Right atrium auricular region (tissue), 2 donors: ENCODE measurements around the gene AP2B1. TPM values are rescaled to one million over a fixed set of nuclear protein-coding genes. Genes with fewer than 3 reads are reported as not detected.

ENCODE experiments used
- DNase-seq: peaks from one replicate; pipeline ENCODE4 v3.0.0-alpha.2; 2019; ENCODE audit warnings: low spot score
- H3K27ac ChIP-seq, 2 donors: fragments of 200-600 bp; sonication (generic); 1 replicate in 1 of 2; 2 replicates in 1 of 2; pipeline ENCODE4 v1.5.1; 2016 to 2019
- H3K27me3 ChIP-seq, 2 donors: fragments of 200-600 bp; sonication (generic); one replicate each; pipeline versions ENCODE4 v1.5.1 to v1.6.0; 2017 to 2019
- H3K36me3 ChIP-seq: fragments of 200-600 bp; sonication (generic); one replicate; pipeline ENCODE4 v1.5.1; 2016
- H3K4me1 ChIP-seq, 2 donors: fragments of 200-600 bp; sonication (generic); one replicate each; pipeline versions ENCODE4 v1.5.1 to v1.6.0; 2017 to 2019
- H3K4me3 ChIP-seq, 2 donors: fragments of 200-600 bp; sonication (generic); 1 replicate in 1 of 2; 2 replicates in 1 of 2; pipeline ENCODE4 v1.5.1; 2017 to 2019; ENCODE audit warnings: mild to moderate bottlenecking in 1 of 2, moderate library complexity in 1 of 2
- H3K9me3 ChIP-seq, 2 donors: fragments of 200-600 bp; sonication (generic); one replicate each; pipeline ENCODE4 v1.5.1; 2019
- total RNA-seq, 2 donors: library from RNA; depleted of rRNA; stranded (reverse); fragments of >200 nt; gene quantifications; one replicate each; pipeline ENCODE4 v1.1.0, GENCODE V29; 2016
- TF ChIP-seq, protein P1 (sequence below), 2 donors: fragments of 200-600 bp; sonication (generic); IDR thresholded peaks; one replicate each; pipeline ENCODE4 v1.5.1; 2019; ENCODE audit warnings: antibody characterized with exemption in 2 of 2

AP2B1 gene
- total RNA-seq, 2 donors from 2014 or later: 79.8 to 80.1 TPM

DNA sequence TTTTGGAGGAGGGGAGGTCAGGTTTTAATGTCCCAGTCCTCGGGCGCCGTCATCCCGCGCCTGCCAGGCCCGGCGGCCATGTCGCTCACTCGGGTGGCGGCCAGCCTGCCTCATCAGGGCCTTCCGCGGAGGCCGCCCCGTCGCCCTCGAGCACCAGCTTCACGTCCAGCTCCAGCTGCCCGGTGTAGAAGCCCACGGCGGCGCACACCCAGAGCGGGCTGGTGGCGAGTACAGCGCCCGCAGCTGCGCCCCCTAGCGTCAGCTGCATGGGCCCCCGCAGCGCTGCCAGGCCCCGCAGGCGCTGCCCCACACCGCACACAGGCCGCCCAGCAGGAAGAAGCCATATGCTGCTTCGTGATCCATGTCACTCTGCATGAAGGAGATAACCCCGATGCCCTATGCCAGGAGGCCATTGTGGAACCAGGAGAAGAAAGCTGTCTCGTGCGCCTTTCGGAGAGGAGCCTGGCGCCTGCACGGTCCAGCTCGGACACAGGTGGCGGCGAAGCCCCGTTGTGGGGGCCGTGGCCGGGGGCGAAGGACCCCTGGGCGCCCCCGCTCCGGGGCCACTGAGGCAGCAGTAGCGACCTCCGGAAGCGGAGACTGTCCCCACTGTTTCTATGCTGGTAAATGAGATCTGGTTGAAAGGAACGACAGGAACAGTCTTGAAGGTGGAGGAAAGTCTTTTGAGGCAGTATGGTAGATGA lies 9.6 kb downstream of the AP2B1 start:
- Histone ChIP-seq H3K4me1 (peaks cover 0 to 6% of the 10 kb centered on the region in 2 donors), H3K9me3 (no peaks in the 10 kb centered on the region), H3K4me3 (no peak overlapping the region), H3K27ac (no peak overlapping the region), H3K27me3 (no peaks in the 10 kb centered on the region), H3K36me3 (peaks cover 64% of the 10 kb centered on the region)
- TF ChIP-seq, protein P1, sequence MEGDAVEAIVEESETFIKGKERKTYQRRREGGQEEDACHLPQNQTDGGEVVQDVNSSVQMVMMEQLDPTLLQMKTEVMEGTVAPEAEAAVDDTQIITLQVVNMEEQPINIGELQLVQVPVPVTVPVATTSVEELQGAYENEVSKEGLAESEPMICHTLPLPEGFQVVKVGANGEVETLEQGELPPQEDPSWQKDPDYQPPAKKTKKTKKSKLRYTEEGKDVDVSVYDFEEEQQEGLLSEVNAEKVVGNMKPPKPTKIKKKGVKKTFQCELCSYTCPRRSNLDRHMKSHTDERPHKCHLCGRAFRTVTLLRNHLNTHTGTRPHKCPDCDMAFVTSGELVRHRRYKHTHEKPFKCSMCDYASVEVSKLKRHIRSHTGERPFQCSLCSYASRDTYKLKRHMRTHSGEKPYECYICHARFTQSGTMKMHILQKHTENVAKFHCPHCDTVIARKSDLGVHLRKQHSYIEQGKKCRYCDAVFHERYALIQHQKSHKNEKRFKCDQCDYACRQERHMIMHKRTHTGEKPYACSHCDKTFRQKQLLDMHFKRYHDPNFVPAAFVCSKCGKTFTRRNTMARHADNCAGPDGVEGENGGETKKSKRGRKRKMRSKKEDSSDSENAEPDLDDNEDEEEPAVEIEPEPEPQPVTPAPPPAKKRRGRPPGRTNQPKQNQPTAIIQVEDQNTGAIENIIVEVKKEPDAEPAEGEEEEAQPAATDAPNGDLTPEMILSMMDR (IDR thresholded peaks at IDR 0.05): no peak
- DNase-seq: no peak

DNA sequence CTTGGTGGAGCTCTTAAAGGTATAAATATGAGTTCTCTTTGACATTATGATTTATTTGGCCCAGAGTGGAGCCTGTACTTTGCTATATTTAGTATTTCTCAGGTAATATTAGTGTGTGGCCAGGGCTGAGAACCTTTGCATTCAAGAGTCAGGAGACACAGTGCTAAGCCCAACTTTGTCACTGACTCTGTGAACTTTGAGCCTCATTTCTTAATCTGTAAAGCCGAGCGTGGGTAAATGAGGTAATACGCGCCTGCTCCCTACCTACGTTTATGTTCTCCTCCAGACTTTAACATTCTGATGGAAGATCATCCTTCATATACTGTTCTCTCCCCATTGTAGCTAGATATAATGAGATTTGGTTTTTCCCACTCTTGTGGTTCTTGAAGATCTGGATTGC lies 10.5 kb downstream of the AP2B1 start:
- Histone ChIP-seq H3K4me1 (peaks cover 0 to 4% of the 10 kb centered on the region in 2 donors), H3K27ac (no peak overlapping the region), H3K36me3 (peaks cover 65% of the 10 kb centered on the region), H3K27me3 (no peaks in the 10 kb centered on the region), H3K4me3 (no peak overlapping the region), H3K9me3 (no peaks in the 10 kb centered on the region)
- TF ChIP-seq, protein P1 (IDR thresholded peaks at IDR 0.05): no peak
- DNase-seq: no peak

DNA sequence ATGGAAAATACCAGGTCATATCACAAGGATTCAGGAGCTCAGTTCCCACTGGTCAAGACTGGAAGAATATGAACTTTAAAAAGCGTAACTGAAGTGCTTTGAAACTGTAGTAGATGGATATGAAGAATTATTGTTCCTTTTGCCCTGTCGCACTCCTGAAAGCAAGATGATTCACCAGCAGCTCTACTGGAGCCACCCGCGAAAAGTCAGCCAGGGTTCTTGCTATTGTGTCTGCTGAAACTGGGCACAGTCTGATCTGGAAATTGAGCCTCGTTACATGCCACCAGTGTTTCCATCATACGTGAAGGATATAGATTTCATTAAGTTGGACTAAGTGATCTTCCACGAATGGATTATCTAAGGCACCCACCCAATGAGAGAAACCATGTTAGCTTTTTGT lies 16.6 kb downstream of the AP2B1 start:
- Histone ChIP-seq H3K27ac (no peak overlapping the region), H3K27me3 (no peaks in the 10 kb centered on the region), H3K4me3 (no peak overlapping the region), H3K36me3 (peaks cover 46% of the 10 kb centered on the region), H3K4me1 (peaks cover 0 to 3% of the 10 kb centered on the region in 2 donors), H3K9me3 (no peaks in the 10 kb centered on the region)
- DNase-seq: no peak
- TF ChIP-seq, protein P1 (IDR thresholded peaks at IDR 0.05): no peak

DNA sequence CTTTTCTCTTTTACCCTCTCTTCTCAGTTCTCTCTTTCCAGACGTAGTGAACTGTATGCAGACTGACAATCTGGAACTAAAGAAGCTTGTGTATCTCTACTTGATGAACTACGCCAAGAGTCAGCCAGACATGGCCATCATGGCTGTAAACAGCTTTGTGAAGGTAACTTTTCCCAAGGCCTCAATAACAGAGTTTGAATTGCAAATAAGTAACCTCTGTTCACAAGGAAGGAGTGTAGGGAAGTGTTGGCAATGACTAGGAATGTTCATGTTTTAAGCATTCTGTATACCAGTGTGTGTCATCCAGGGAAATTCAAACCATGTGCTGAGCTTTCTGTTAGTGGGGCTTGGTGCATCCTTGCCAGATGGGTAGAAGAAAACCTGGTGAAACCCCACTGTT lies 18.6 kb downstream of the AP2B1 start:
- peaks cover 51% of the 10 kb centered on the region for H3K36me3 ChIP-seq

DNA sequence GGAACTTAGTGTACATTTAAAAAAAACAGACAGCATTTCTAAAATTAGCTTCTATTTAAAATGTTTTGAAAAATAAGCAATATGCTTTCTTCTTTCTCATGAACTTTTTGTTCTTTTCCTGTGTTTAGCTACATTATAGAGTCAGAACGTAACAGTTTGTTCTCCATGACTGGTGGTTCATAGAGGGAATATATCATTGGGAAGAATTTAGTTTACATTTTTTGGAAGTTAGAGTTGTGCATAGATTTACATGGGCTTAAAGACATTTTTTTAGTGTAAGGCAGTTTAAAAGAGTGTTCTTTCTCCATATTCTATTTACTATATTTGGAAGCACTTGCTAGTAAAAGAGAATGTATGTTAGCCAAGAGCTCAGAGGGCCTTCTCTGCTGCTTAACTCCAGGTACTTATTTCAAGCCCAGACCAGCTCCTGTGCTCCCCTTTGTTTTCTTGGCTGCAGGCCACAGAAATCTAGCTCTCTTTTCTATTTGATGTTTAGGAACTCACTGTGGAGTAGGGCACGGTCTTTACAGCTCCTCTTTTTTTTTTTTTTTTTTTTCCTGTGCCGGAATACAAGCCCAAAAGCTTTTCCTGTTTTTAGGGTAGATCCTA lies 20.2 kb downstream of the AP2B1 start:
- Histone ChIP-seq H3K36me3 (peaks cover 50% of the 10 kb centered on the region), H3K9me3 (no peaks in the 10 kb centered on the region), H3K27ac (no peak overlapping the region), H3K27me3 (no peaks in the 10 kb centered on the region), H3K4me3 (no peak overlapping the region), H3K4me1 (no peaks in the 10 kb centered on the region)
- TF ChIP-seq, protein P1 (IDR thresholded peaks at IDR 0.05): no peak
- DNase-seq: no peak

More for the DNA sequence above, 18.6 kb downstream of the AP2B1 start:
- H3K9me3 ChIP-seq: no peaks in the 10 kb centered on the region
- H3K4me1 ChIP-seq: no peaks in the 10 kb centered on the region
- H3K27ac ChIP-seq: no peak overlapping the region
- DNase-seq: no peak
- no peak overlapping the region for H3K4me3 ChIP-seq
- TF ChIP-seq, protein P1 (IDR thresholded peaks at IDR 0.05): no peak
- no peaks in the 10 kb centered on the region for H3K27me3 ChIP-seq
